Smooth muscle cell (in vitro differentiated cells): ENCODE measurements around the gene CYP2S1. TPM values are rescaled to one million over a fixed set of nuclear protein-coding genes. Genes with fewer than 3 reads are reported as not detected.

Experiments used
- DNase-seq: peaks from one replicate; lab custom pipeline; 2025; ENCODE audit not compliant: unreplicated experiment; lab: John Stamatoyannopoulos, UW
- H2AFZ ChIP-seq: fragments of 200-600 bp; sonication (generic); 2 replicates; pipeline ENCODE4 v1.6.0; 2016; ENCODE audit warnings: antibody characterized with exemption, low read depth, mild to moderate bottlenecking
- H3F3A ChIP-seq: fragments of 200-600 bp; sonication (generic); 2 replicates; pipeline ENCODE4 v1.6.0; 2017; ENCODE audit warnings: antibody characterized with exemption, low read depth
- H3K27ac ChIP-seq: fragments of 200-600 bp; sonication (generic); 2 replicates; pipeline ENCODE4 v1.5.1; 2016; ENCODE audit warnings: low read depth, mild to moderate bottlenecking
- H3K27me3 ChIP-seq: fragments of 200-600 bp; sonication (generic); 2 replicates; pipeline ENCODE4 v1.6.1; 2016; ENCODE audit warnings: low read depth, mild to moderate bottlenecking
- H3K36me3 ChIP-seq: fragments of 200-600 bp; sonication (generic); 2 replicates; pipeline ENCODE4 v1.5.1; 2016; ENCODE audit warnings: low read depth
- H3K4me1 ChIP-seq: fragments of 200-600 bp; sonication (generic); 2 replicates; pipeline ENCODE4 v1.5.1; 2016; ENCODE audit warnings: low read depth
- H3K4me2 ChIP-seq: fragments of 200-600 bp; sonication (generic); 2 replicates; pipeline ENCODE4 v1.6.0; 2016; ENCODE audit warnings: mild to moderate bottlenecking
- H3K4me3 ChIP-seq: fragments of 200-600 bp; sonication (generic); 2 replicates; pipeline ENCODE4 v1.5.1; 2016; ENCODE audit warnings: mild to moderate bottlenecking
- H3K79me2 ChIP-seq: fragments of 200-600 bp; sonication (generic); 2 replicates; pipeline ENCODE4 v1.6.0; 2016; ENCODE audit warnings: low read depth, mild to moderate bottlenecking
- H3K9ac ChIP-seq: fragments of 200-600 bp; sonication (generic); 2 replicates; pipeline ENCODE4 v1.6.0; 2016; ENCODE audit warnings: low read depth
- H3K9me3 ChIP-seq: fragments of 200-600 bp; sonication (generic); replicated peaks from 2 replicates; pipeline ENCODE4 v1.5.1; 2016; ENCODE audit warnings: low read depth
- H4K20me1 ChIP-seq: fragments of 200-600 bp; sonication (generic); 2 replicates; pipeline ENCODE4 v1.6.0; 2016; ENCODE audit warnings: low read depth
- CTCF ChIP-seq: fragments of 200-600 bp; sonication (generic); IDR thresholded peaks from 2 replicates; pipeline ENCODE4 v1.5.1; 2017; ENCODE audit warnings: borderline replicate concordance, mild to moderate bottlenecking, antibody characterized with exemption; ENCODE audit not compliant: insufficient read depth, poor library complexity, severe bottlenecking
- WGBS: methylation state at CpG from one replicate; pipeline ENCODE4 v1.1.7; 2016; ENCODE audit warnings: low lambda C conversion rate; 5-methylcytosine and 5-hydroxymethylcytosine counted together
- polyA plus RNA-seq: library from polyadenylated mRNA; unstranded; fragments of >200 nt; fragmentation: Nextera tagmentation; extraction: Ambion mirVana; gene quantifications from 2 replicates; pipeline ENCODE4 v1.2.1, GENCODE V29; 2016
- total RNA-seq: library from RNA; depleted of rRNA; stranded (reverse); fragments of >200 nt; gene quantifications from 2 replicates; pipeline ENCODE4 v1.2.3, GENCODE V29; 2014

The CYP2S1 gene
- total and polyA plus RNA-seq, 2 experiments from 2014 or later = 0.18 to 1.8 TPM

GRCh38 chr19:41219924-41220567 is 27.0 kb downstream of the CYP2S1 start:
- H3K9me3 ChIP-seq = no peaks in the 10 kb centered on the region
- no peaks in the 10 kb centered on the region for H3K36me3 ChIP-seq
- peak overlapping the region; percentile 75 for H3K4me3 ChIP-seq
- H3F3A ChIP-seq = peaks cover 21% of the 10 kb centered on the region
- peak; percentile 31 for DNase-seq
- peak overlapping the region; percentile 95 for H3K9ac ChIP-seq
- H3K79me2 ChIP-seq = peaks cover 7% of the 10 kb centered on the region
- H3K4me2 ChIP-seq = peak overlapping the region; percentile 94
- no peaks in the 10 kb centered on the region for H3K27me3 ChIP-seq
- no peak for TF ChIP-seq CTCF
- 4% methylated on average over 15 of the region's 16 CpGs for WGBS
- no peaks in the 10 kb centered on the region for H4K20me1 ChIP-seq
- peak overlapping the region; percentile 92 for H3K27ac ChIP-seq
- H2AFZ ChIP-seq = no peak overlapping the region
- peaks cover 12% of the 10 kb centered on the region for H3K4me1 ChIP-seq

- Histone ChIP-seq H3K9ac (peak overlapping the region; percentile 95), H2AFZ (no peak overlapping the region), H3K27me3 (no peaks in the 10 kb centered on the region), H4K20me1 (no peaks in the 10 kb centered on the region), H3K79me2 (peaks cover 7% of the 10 kb centered on the region), H3K36me3 (no peaks in the 10 kb centered on the region), H3K4me1 (peaks cover 17% of the 10 kb centered on the region), H3K9me3 (no peaks in the 10 kb centered on the region), H3K27ac (peak overlapping the region; percentile 92), H3F3A (peaks cover 25% of the 10 kb centered on the region), H3K4me3 (peak overlapping the region; percentile 75), H3K4me2 (peak overlapping the region; percentile 94)
- no peak for DNase-seq
- no peak for TF ChIP-seq CTCF
- 89% methylated on average over 9 of the region's 9 CpGs for WGBS
These were observed 27.8 kb downstream of the CYP2S1 start for GRCh38 chr19:41220811-41221210.

GRCh38 chr19:41221514-41222205 is 28.6 kb downstream of the CYP2S1 start:
- Histone ChIP-seq H3K4me2 (no peak overlapping the region), H3K36me3 (no peaks in the 10 kb centered on the region), H3F3A (peaks cover 25% of the 10 kb centered on the region), H4K20me1 (no peaks in the 10 kb centered on the region), H3K79me2 (peaks cover 7% of the 10 kb centered on the region), H3K4me1 (peaks cover 20% of the 10 kb centered on the region), H2AFZ (no peak overlapping the region), H3K9me3 (no peaks in the 10 kb centered on the region), H3K4me3 (no peak overlapping the region), H3K9ac (no peak overlapping the region), H3K27me3 (no peaks in the 10 kb centered on the region), H3K27ac (peak overlapping the region; percentile 99)
- WGBS = 96% methylated on average over 20 of the region's 20 CpGs
- no peak for TF ChIP-seq CTCF
- no peak for DNase-seq
